MM.1S (cell line): ENCODE data around the gene KRTAP5-5.

ENCODE experiments used
- EZH2phosphoT487 ChIP-seq: fragments of 300-600 bp; sonication (generic); IDR thresholded peaks from 2 replicates; pipeline ENCODE4 v1.6.1; 2018; ENCODE audit warnings: antibody characterized with exemption, low read length
- TF ChIP-seq, protein P1 (sequence below): fragments of 300-600 bp; sonication (generic); IDR thresholded peaks from 2 replicates; pipeline ENCODE4 v1.5.1; 2016; ENCODE audit warnings: antibody characterized with exemption, low read length, mixed read lengths

DNA sequence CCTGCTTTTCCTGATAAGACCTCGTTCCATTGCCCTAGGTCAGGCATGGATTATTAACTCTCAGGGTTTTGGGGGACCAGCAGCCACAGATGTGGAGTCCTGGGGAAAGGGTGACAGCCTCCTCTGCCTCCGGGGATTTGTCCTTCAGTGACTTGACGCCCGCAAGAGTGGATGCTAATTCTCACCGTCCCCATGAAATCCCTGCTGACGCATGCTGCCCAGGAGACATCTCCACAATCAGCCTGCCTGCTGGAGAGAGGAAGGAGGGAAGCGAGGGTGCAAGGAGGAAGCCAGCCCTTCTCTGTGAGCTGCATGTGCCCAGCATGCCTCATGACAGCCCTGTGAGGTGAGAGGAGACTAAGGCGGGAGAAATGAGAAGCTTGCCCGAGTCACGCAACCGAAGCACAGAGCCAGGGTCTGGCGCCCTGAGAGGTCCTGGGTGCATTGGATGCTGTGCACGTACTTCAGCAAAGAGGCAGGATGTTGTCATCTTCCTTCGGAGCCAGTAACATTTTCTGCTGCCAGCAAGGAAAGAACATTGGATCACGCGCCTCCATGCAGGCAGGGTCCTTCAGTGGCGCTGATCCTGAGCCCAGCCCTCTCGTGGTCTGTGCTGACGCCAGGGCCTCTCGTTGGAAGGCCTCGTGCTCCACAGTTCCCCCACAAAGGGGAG lies 40.1 kb downstream of the KRTAP5-5 start:
- TF ChIP-seq, protein P1, sequence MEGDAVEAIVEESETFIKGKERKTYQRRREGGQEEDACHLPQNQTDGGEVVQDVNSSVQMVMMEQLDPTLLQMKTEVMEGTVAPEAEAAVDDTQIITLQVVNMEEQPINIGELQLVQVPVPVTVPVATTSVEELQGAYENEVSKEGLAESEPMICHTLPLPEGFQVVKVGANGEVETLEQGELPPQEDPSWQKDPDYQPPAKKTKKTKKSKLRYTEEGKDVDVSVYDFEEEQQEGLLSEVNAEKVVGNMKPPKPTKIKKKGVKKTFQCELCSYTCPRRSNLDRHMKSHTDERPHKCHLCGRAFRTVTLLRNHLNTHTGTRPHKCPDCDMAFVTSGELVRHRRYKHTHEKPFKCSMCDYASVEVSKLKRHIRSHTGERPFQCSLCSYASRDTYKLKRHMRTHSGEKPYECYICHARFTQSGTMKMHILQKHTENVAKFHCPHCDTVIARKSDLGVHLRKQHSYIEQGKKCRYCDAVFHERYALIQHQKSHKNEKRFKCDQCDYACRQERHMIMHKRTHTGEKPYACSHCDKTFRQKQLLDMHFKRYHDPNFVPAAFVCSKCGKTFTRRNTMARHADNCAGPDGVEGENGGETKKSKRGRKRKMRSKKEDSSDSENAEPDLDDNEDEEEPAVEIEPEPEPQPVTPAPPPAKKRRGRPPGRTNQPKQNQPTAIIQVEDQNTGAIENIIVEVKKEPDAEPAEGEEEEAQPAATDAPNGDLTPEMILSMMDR: no peak
- no peak for TF ChIP-seq EZH2phosphoT487
